Measurements from ENCODE around the gene BCAS1. TPM values are rescaled to one million over a fixed set of nuclear protein-coding genes. Genes with fewer than 3 reads are reported as not detected.

BCAS1 gene
- total RNA-seq, 1 donor, result under 0.01 TPM

DNA sequence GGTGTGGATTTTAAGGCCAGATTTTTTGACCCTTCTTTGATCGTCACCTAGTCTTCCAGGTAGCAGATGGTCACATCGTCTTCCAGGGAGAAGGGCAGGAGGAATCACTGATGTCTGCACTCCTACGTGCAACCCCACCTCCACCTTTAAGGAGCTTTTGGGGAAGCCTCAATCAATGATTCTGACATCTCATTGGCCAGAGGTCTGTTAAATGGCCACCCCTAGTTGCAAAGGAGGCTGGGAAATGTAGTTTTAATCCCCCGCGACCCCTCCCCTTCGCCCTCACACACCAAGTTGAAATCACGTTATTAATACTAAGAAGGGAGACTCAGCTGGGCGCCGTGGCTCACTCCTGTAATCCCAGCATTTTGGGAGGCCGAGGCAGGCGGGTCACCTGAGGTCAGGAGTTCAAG, 151.4 kb downstream of the BCAS1 start:
- TF ChIP-seq, protein P1, sequence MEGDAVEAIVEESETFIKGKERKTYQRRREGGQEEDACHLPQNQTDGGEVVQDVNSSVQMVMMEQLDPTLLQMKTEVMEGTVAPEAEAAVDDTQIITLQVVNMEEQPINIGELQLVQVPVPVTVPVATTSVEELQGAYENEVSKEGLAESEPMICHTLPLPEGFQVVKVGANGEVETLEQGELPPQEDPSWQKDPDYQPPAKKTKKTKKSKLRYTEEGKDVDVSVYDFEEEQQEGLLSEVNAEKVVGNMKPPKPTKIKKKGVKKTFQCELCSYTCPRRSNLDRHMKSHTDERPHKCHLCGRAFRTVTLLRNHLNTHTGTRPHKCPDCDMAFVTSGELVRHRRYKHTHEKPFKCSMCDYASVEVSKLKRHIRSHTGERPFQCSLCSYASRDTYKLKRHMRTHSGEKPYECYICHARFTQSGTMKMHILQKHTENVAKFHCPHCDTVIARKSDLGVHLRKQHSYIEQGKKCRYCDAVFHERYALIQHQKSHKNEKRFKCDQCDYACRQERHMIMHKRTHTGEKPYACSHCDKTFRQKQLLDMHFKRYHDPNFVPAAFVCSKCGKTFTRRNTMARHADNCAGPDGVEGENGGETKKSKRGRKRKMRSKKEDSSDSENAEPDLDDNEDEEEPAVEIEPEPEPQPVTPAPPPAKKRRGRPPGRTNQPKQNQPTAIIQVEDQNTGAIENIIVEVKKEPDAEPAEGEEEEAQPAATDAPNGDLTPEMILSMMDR (IDR thresholded peaks at IDR 0.05; ENCODE audit: insufficient read depth, low read depth, low read length), result no peak
- no peak for DNase-seq (ENCODE audit: low read depth)

DNA sequence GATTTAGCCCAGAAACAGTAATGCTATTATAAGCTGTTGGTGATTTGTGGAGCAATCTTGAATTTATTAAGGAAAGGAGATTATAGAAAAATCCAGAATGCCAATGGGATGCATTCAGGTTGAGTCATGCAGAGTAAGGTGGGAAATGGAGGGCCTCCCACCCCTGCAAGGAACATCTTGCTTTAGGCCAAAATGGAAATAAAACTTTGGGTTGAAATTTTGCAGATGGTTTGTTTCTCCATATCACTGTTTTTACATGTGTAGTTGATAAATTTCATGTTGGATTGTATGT, 152.4 kb downstream of the BCAS1 start:
- TF ChIP-seq, protein P1 (IDR thresholded peaks at IDR 0.05; ENCODE audit: insufficient read depth, low read depth, low read length), result no peak
- H3K4me3 ChIP-seq (ENCODE audit: low read depth, low read length), result no peak overlapping the region
- DNase-seq (ENCODE audit: low read depth), result no peak

More for the DNA sequence above, 151.4 kb downstream of the BCAS1 start:
- no peak overlapping the region for H3K4me3 ChIP-seq (ENCODE audit: low read depth, low read length)

DNA sequence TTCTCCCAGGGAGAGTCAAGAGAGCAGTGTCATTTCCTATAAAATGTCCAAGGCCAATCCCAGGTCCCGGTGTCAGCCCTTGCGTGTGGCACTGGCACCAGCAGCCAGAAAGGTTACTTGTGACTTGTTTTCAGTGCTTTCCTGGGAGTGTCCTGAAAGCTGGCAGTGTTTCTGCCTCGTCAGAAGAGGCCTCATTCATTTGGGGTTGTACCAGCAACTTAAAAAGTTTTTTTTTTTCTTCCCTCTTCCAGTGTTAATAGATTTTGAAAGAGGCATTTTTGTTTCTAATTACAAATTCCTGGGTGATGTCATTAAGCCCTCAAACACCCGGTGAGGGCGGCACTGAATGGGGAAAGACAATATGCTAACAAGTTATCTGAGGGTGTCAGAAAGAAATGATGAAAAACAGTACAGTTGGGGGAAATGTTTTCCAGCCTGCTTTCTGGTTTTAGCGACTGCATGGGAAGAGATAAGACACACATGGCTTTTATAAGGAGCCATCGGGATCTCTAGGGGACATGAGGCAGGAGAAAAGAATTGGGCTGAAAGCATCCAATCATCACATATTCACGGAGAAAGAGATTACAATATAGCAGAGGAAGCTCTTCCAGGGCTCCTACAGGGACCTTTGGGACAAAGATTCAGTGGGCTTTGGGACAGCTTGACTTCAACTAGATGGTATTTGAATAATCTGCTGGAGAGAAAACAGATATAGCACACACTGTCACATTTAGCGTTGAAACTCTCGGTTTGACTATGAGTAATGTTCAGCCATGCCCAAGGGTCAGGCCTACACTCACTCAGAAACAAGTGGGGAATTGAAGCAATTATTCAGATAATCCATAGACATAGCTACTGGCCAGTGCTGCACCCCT, 153.0 kb downstream of the BCAS1 start:
- DNase-seq (ENCODE audit: low read depth), result peak; percentile 90
- no peak overlapping the region for H3K4me3 ChIP-seq (ENCODE audit: low read depth, low read length)
- TF ChIP-seq, protein P1 (IDR thresholded peaks at IDR 0.05; ENCODE audit: insufficient read depth, low read depth, low read length), result no peak

DNA sequence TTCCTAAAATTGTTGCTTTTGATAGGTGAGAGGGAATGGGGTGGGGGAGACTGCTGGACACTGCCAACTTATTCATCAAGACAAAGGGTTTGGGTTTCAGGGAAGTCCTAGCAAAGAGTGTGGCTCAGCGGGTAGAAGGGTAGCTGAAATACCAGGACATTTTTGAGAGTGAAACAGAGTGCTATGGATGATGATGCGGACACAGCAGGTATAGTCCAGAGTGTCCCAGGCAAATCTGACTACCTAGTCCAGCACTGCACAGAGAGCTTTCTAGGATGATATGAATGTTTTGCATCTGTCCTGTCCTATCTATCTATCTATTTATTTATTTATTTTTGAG, 154.3 kb downstream of the BCAS1 start:
- no peak for DNase-seq (ENCODE audit: low read depth)
- TF ChIP-seq, protein P1 (IDR thresholded peaks at IDR 0.05; ENCODE audit: insufficient read depth, low read depth, low read length), result no peak
- no peak overlapping the region for H3K4me3 ChIP-seq (ENCODE audit: low read depth, low read length)

DNA sequence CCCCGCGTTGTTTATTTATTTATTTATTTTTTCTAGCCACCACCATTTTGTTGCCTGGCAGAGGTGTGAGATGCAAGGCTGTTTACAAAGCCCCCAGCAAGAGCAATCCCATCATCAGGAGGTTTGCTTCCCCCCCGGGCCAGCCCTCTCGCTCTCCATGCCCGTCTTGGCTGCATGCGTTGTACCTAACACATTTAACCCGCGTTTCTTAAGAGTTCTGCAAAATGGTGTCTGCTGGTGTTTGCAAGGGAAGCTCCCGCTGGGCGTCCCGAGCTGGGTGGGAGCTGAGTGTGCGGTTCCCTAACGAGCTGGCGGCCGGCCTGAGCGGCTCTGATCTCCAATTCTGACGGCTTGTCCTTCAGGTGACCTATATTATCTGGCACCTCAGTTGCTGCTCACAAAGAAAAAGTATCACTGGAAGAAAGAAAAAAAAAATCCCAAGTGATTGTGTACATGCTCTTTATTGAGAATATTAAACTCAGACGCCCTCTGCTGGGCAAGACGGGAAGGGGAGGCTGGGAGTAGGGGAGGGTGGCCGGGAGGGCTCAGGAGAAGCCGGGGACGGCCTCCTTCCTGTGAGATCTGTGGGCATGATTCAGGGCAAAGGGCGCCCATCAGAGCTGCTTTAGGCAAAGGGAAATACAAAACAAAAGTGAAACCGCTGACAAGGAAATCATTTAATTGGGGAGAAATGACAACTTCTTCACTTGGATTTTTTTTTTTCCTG, 154.8 kb downstream of the BCAS1 start:
- DNase-seq (ENCODE audit: low read depth), result peak; percentile 93
- peak overlapping the region; percentile 62 for H3K4me3 ChIP-seq (ENCODE audit: low read depth, low read length)
- TF ChIP-seq, protein P1 (IDR thresholded peaks at IDR 0.05; ENCODE audit: insufficient read depth, low read depth, low read length), result peak; percentile 84

DNA sequence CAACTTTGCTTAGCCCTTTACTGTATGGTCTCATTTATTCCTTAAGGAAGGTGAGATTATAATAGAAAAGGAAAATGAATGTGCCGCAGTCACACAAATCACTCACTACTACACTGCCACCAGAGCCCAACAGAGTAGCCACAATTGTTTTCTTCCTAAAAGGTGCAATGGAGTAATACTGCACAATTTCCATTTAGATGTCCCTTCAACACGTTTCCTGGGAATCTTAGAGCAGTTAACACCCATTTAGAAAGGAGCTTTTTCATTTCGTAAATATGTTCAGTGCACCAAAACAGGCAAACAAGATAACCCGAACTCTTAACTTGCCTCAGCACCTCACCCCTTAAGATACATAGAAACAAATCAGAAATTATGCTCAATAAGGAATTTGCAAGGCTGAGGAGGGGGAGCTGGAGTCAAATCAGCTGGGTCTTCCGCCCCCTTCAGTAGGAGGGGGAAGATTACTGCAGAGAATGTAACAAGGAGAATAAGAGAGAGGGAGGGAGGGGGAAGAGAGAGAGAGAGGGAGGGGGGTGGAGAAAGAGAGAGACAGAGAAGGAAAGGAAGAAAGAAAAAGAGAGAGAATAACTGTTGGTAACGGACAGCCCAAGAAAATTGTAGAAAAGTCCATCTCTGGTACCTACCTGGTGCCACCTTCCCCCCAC, 155.5 kb downstream of the BCAS1 start:
- TF ChIP-seq, protein P1 (IDR thresholded peaks at IDR 0.05; ENCODE audit: insufficient read depth, low read depth, low read length), result peak; percentile 8
- no peak for DNase-seq (ENCODE audit: low read depth)
- peak overlapping the region; percentile 62 for H3K4me3 ChIP-seq (ENCODE audit: low read depth, low read length)
